GM06990 (cell line): ENCODE measurements around the gene CACNA1C.

ENCODE experiments used
- DNase-seq: peaks from one replicate; pipeline ENCODE4 v3.0.0-alpha.2; 2011; ENCODE audit not compliant: insufficient read length; ENCODE audit errors: extremely low read depth
- H3K27me3 ChIP-seq: replicated peaks from 2 replicates; pipeline ENCODE4 v1.6.0; 2011; ENCODE audit warnings: low read length; ENCODE audit not compliant: control insufficient read depth, insufficient read depth
- H3K36me3 ChIP-seq: 2 replicates; pipeline ENCODE4 v1.5.1; 2011; ENCODE audit warnings: low read length; ENCODE audit not compliant: control insufficient read depth, insufficient read depth
- H3K4me3 ChIP-seq: replicated peaks from 2 replicates; pipeline ENCODE4 v1.5.1; 2011; ENCODE audit warnings: low read depth, mild to moderate bottlenecking, control low read depth, low read length
- CTCF ChIP-seq: IDR thresholded peaks from 2 replicates; pipeline ENCODE4 v1.5.1; 2011; ENCODE audit warnings: low read length, control low read depth, mild to moderate bottlenecking, inconsistent platforms; ENCODE audit not compliant: insufficient read depth, poor library complexity, severe bottlenecking

CACNA1C gene

GRCh38 chr12:2492236-2492635 lies 439.4 kb downstream of the CACNA1C start:
- no peak for DNase-seq
- no peak for TF ChIP-seq CTCF
- Histone ChIP-seq H3K4me3 (no peak overlapping the region), H3K36me3 (no peaks in the 10 kb centered on the region), H3K27me3 (no peaks in the 10 kb centered on the region; the same call in 1 of the 2 replicates)

- no peak overlapping the region for H3K4me3 ChIP-seq
- no peaks in the 10 kb centered on the region for H3K36me3 ChIP-seq
- no peak for TF ChIP-seq CTCF
- no peaks in the 10 kb centered on the region; the same call in 1 of the 2 replicates for H3K27me3 ChIP-seq
- no peak for DNase-seq
Observed at GRCh38 chr12:2493086-2493485, 440.3 kb downstream of the CACNA1C start.

- H3K27me3 ChIP-seq, result no peaks in the 10 kb centered on the region; the same call in 1 of the 2 replicates
- no peaks in the 10 kb centered on the region for H3K36me3 ChIP-seq
- no peak for TF ChIP-seq CTCF
- DNase-seq, result no peak
- no peak overlapping the region for H3K4me3 ChIP-seq
Observed at GRCh38 chr12:2494486-2495192, 441.9 kb downstream of the CACNA1C start.

- Histone ChIP-seq H3K36me3 (no peaks in the 10 kb centered on the region), H3K4me3 (no peak overlapping the region), H3K27me3 (no peaks in the 10 kb centered on the region; the same call in 1 of the 2 replicates)
- no peak for TF ChIP-seq CTCF
- no peak for DNase-seq
Observed at GRCh38 chr12:2495417-2496112, 442.8 kb downstream of the CACNA1C start.

GRCh38 chr12:2498964-2499500 lies 446.2 kb downstream of the CACNA1C start:
- Histone ChIP-seq H3K4me3 (no peak overlapping the region), H3K27me3 (peaks cover 2% of the 10 kb centered on the region; the same call in 1 of the 2 replicates), H3K36me3 (no peaks in the 10 kb centered on the region)
- TF ChIP-seq CTCF, result no peak
- no peak for DNase-seq
